Panc1 (cell line): ENCODE data around the gene PPP1R1B. TPM values are rescaled to one million over a fixed set of nuclear protein-coding genes. Genes with fewer than 3 reads are reported as not detected.

Experiments used
- ATAC-seq: fragments of 200-7000 bp; cut with Tn5 transposase; 2 replicates; pipeline ENCODE4 v1.9.1; 2020; ENCODE audit warnings: mild to moderate bottlenecking, moderate library complexity
- BruUV-seq: library from RNA; stranded (reverse); fragments of 400-500 nt; replicated peaks from 2 replicates; lab custom pipeline; 2021; lab: Mats Ljungman, UMichigan
- CTCF ChIA-PET: fragments of 300-600 bp; sonication (Branson Sonifier 250); formaldehyde crosslinking; loops from one replicate; lab custom pipeline; 2022; ENCODE audit warnings: antibody characterized with exemption; lab: Charles Lee
- POLR2A ChIA-PET: fragments of 300-600 bp; sonication (Branson Sonifier 250); formaldehyde crosslinking; loops from one replicate; lab custom pipeline; 2022; ENCODE audit warnings: antibody characterized with exemption; lab: Charles Lee
- DNase-seq: peaks from one replicate; pipeline ENCODE4 v3.0.0-alpha.2; 2010; ENCODE audit warnings: low read depth, low spot score
- H3K27ac ChIP-seq: 2 replicates; pipeline ENCODE4 v1.5.1; 2011; ENCODE audit warnings: mild to moderate bottlenecking, low read length, inconsistent platforms
- H3K27me3 ChIP-seq: fragments of 200-500 bp; sonication (Bioruptor generic); 2 replicates; pipeline ENCODE4 v1.6.0; 2014; ENCODE audit warnings: low read length, inconsistent platforms; ENCODE audit not compliant: control insufficient read depth, insufficient read depth
- H3K36me3 ChIP-seq: fragments of 200-500 bp; sonication (Bioruptor generic); 2 replicates; pipeline ENCODE4 v1.5.1; 2014; ENCODE audit warnings: inconsistent platforms, mild to moderate bottlenecking, low read length, moderate library complexity; ENCODE audit not compliant: control insufficient read depth, insufficient read depth
- H3K4me1 ChIP-seq: 2 replicates; pipeline ENCODE4 v1.5.1; 2011; ENCODE audit warnings: inconsistent platforms, mild to moderate bottlenecking, low read length, moderate library complexity; ENCODE audit not compliant: control insufficient read depth, insufficient read depth
- H3K4me3 ChIP-seq, 2 experiments: 2 replicates each; pipeline ENCODE4 v1.5.1; 2011 to 2012; ENCODE audit warnings: low read depth in 2 of 2, low read length in 2 of 2, mild to moderate bottlenecking in 2 of 2, inconsistent platforms in 1 of 2, moderate library complexity in 1 of 2
- H3K9me3 ChIP-seq: fragments of 200-500 bp; sonication (Bioruptor generic); 2 replicates; pipeline ENCODE4 v1.5.1; 2014; ENCODE audit warnings: low read depth, mild to moderate bottlenecking, inconsistent platforms, low read length, moderate library complexity; ENCODE audit not compliant: control insufficient read depth, insufficient read depth
- POLR2AphosphoS5 ChIP-seq: IDR thresholded peaks from 2 replicates; pipeline ENCODE4 v1.6.1; 2012; ENCODE audit warnings: mild to moderate bottlenecking, low read depth, low read length, moderate library complexity
- SIN3A ChIP-seq: IDR thresholded peaks from 2 replicates; pipeline ENCODE4 v1.6.1; 2012; ENCODE audit warnings: low read depth, mild to moderate bottlenecking, low read length, moderate library complexity, borderline replicate concordance; ENCODE audit not compliant: insufficient read depth
- TCF7L2 ChIP-seq: IDR thresholded peaks from 2 replicates; pipeline ENCODE4 v1.6.1; 2011; ENCODE audit warnings: mild to moderate bottlenecking, low read depth, low read length, inconsistent platforms
- in situ Hi-C: cut with HindIII; loops from 2 replicates; pipeline ENCODE4 v1.10.0; 2016; ENCODE audit warnings: low sequenced_read_pairs, low pct_unique_long_range_greater_than_20kb
- intact Hi-C: fragments of 100-400 bp; cut with micrococcal nuclease; formaldehyde crosslinking; loops from one replicate; pipeline ENCODE4 v1.10.0; 2022; ENCODE audit not compliant: unreplicated experiment
- total RNA-seq: library from RNA; stranded (reverse); gene quantifications from one replicate; pipeline ENCODE4 v1.2.1, GENCODE V29; 2021; ENCODE audit not compliant: unreplicated experiment
- TF ChIP-seq, protein P1 (sequence below): fragments of 450-650 bp; IDR thresholded peaks from 2 replicates; pipeline ENCODE4 v1.5.1; 2017; ENCODE audit warnings: mild to moderate bottlenecking
- TF ChIP-seq, protein P2 (sequence below), 2 experiments: IDR thresholded peaks; 2 replicates each; pipeline ENCODE4 v1.6.1; 2011 to 2012; ENCODE audit warnings: low read depth in 2 of 2, control low read depth in 1 of 2, low read length in 1 of 2, mild to moderate bottlenecking in 1 of 2, moderate library complexity in 1 of 2; ENCODE audit not compliant: insufficient read depth in 1 of 2

PPP1R1B gene
- total RNA-seq, 1 experiment from 2014 or later: 45.7 TPM

DNA sequence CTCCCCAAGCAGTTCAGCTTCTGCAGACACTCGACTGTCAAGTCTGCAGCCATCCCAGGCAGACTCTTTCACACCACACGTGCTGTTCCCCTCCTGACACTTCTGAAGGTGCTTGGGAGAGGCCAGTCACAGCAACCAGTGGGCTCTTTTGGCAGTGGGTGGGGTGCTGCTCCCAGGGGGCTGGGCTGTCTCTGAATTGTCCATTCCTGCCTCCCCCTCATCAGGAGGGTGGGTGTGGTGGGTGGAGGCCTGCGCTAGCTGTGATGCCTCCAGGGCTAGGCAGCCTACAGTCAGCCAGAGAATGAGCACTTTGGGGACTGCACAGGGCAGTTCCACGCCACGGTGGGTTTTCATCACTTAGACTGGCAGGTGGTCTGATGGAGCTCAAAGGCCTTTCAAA is 20.5 kb downstream of the PPP1R1B start:
- CTCF ChIA-PET: interaction anchor here (0.7 kb wide), 1 partner anchor 22 kb away, joined by 3 read pairs; no protein-coding TSS in a partner anchor
- in situ Hi-C loops: no loop called here
- no peak for DNase-seq
- Histone ChIP-seq H3K4me1 (peaks cover 17% of the 10 kb centered on the region), H3K27ac (no peak overlapping the region), H3K4me3 (no peak overlapping the region), H3K9me3 (no peaks in the 10 kb centered on the region), H3K36me3 (no peaks in the 10 kb centered on the region), H3K27me3 (no peaks in the 10 kb centered on the region)
- TF ChIP-seq TCF7L2 (no peak), SIN3A (no peak), POLR2AphosphoS5 (no peak)
- TF ChIP-seq, protein P1, sequence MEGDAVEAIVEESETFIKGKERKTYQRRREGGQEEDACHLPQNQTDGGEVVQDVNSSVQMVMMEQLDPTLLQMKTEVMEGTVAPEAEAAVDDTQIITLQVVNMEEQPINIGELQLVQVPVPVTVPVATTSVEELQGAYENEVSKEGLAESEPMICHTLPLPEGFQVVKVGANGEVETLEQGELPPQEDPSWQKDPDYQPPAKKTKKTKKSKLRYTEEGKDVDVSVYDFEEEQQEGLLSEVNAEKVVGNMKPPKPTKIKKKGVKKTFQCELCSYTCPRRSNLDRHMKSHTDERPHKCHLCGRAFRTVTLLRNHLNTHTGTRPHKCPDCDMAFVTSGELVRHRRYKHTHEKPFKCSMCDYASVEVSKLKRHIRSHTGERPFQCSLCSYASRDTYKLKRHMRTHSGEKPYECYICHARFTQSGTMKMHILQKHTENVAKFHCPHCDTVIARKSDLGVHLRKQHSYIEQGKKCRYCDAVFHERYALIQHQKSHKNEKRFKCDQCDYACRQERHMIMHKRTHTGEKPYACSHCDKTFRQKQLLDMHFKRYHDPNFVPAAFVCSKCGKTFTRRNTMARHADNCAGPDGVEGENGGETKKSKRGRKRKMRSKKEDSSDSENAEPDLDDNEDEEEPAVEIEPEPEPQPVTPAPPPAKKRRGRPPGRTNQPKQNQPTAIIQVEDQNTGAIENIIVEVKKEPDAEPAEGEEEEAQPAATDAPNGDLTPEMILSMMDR: no peak
- TF ChIP-seq, protein P2, sequence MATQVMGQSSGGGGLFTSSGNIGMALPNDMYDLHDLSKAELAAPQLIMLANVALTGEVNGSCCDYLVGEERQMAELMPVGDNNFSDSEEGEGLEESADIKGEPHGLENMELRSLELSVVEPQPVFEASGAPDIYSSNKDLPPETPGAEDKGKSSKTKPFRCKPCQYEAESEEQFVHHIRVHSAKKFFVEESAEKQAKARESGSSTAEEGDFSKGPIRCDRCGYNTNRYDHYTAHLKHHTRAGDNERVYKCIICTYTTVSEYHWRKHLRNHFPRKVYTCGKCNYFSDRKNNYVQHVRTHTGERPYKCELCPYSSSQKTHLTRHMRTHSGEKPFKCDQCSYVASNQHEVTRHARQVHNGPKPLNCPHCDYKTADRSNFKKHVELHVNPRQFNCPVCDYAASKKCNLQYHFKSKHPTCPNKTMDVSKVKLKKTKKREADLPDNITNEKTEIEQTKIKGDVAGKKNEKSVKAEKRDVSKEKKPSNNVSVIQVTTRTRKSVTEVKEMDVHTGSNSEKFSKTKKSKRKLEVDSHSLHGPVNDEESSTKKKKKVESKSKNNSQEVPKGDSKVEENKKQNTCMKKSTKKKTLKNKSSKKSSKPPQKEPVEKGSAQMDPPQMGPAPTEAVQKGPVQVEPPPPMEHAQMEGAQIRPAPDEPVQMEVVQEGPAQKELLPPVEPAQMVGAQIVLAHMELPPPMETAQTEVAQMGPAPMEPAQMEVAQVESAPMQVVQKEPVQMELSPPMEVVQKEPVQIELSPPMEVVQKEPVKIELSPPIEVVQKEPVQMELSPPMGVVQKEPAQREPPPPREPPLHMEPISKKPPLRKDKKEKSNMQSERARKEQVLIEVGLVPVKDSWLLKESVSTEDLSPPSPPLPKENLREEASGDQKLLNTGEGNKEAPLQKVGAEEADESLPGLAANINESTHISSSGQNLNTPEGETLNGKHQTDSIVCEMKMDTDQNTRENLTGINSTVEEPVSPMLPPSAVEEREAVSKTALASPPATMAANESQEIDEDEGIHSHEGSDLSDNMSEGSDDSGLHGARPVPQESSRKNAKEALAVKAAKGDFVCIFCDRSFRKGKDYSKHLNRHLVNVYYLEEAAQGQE (IDR thresholded peaks at IDR 0.05; ENCODE audit: insufficient read depth in 1 of 2, low read depth in 2 of 2, low read length in 1 of 2): no peak
- POLR2A ChIA-PET: no interaction called here
- no peak for ATAC-seq
- intact Hi-C loops: no loop called here
- BruUV-seq: no TSS peak

DNA sequence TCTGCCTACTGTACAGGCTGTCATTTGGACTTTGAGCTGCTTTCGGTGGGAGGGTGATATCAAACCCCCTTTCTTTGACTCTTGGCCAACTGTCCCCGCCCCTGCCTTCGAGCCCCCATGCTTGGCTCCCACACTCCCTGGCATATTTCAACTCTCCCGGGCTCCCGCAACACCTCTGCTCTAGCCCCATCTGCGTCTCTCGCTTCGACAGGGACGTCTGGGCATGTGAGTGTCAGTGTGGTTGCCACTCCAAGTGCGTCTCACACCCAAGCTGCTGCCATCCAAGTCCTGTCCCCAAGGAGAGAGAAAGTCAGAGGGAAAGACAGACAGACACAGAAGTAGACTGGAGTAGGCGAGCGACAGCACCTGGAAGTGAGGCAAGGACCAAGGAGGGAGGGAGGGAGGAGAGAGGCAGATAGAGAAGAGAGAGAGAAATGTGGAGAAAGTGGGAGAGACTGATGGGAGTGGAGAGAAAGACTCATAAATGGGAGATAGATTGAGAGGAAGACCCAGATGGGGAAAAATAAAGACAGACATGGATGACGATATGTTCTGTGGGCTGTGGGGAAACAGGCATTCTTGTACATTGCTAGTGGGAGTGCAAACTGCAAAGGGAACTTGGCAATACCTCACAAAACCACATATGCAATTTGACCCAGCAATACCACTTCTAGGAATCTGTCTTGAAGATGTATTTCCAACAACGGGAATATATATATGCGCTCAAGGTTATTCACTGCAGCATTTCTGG is 22.0 kb downstream of the PPP1R1B start:
- TF ChIP-seq TCF7L2 (no peak), POLR2AphosphoS5 (no peak), SIN3A (no peak)
- TF ChIP-seq, protein P2 (IDR thresholded peaks at IDR 0.05; ENCODE audit: insufficient read depth in 1 of 2, low read depth in 2 of 2, low read length in 1 of 2): no peak
- TF ChIP-seq, protein P1: no peak
- no TSS peak for BruUV-seq
- ATAC-seq (no peak), DNase-seq (no peak)
- Histone ChIP-seq H3K27me3 (no peaks in the 10 kb centered on the region), H3K9me3 (no peaks in the 10 kb centered on the region), H3K36me3 (no peaks in the 10 kb centered on the region), H3K4me1 (peaks cover 25% of the 10 kb centered on the region; the same call in 1 of the 2 replicates), H3K4me3 (no peak overlapping the region), H3K27ac (no peak overlapping the region)
- ChIA-PET CTCF (no interaction called here), POLR2A (no interaction called here)
- intact Hi-C loops: no loop called here
- in situ Hi-C loops: no loop called here
